Smooth muscle cell (in vitro differentiated cells): Measurements from ENCODE around the gene PTGER1. TPM values are rescaled to one million over a fixed set of nuclear protein-coding genes. Genes with fewer than 3 reads are reported as not detected.

Experiments
- DNase-seq: peaks from one replicate; lab custom pipeline; 2025; ENCODE audit not compliant: unreplicated experiment; lab: John Stamatoyannopoulos, UW
- H2AFZ ChIP-seq: fragments of 200-600 bp; sonication (generic); 2 replicates; pipeline ENCODE4 v1.6.0; 2016; ENCODE audit warnings: antibody characterized with exemption, low read depth, mild to moderate bottlenecking
- H3F3A ChIP-seq: fragments of 200-600 bp; sonication (generic); 2 replicates; pipeline ENCODE4 v1.6.0; 2017; ENCODE audit warnings: antibody characterized with exemption, low read depth
- H3K27ac ChIP-seq: fragments of 200-600 bp; sonication (generic); 2 replicates; pipeline ENCODE4 v1.5.1; 2016; ENCODE audit warnings: low read depth, mild to moderate bottlenecking
- H3K27me3 ChIP-seq: fragments of 200-600 bp; sonication (generic); 2 replicates; pipeline ENCODE4 v1.6.1; 2016; ENCODE audit warnings: low read depth, mild to moderate bottlenecking
- H3K36me3 ChIP-seq: fragments of 200-600 bp; sonication (generic); 2 replicates; pipeline ENCODE4 v1.5.1; 2016; ENCODE audit warnings: low read depth
- H3K4me1 ChIP-seq: fragments of 200-600 bp; sonication (generic); 2 replicates; pipeline ENCODE4 v1.5.1; 2016; ENCODE audit warnings: low read depth
- H3K4me2 ChIP-seq: fragments of 200-600 bp; sonication (generic); 2 replicates; pipeline ENCODE4 v1.6.0; 2016; ENCODE audit warnings: mild to moderate bottlenecking
- H3K4me3 ChIP-seq: fragments of 200-600 bp; sonication (generic); 2 replicates; pipeline ENCODE4 v1.5.1; 2016; ENCODE audit warnings: mild to moderate bottlenecking
- H3K79me2 ChIP-seq: fragments of 200-600 bp; sonication (generic); 2 replicates; pipeline ENCODE4 v1.6.0; 2016; ENCODE audit warnings: low read depth, mild to moderate bottlenecking
- H3K9ac ChIP-seq: fragments of 200-600 bp; sonication (generic); 2 replicates; pipeline ENCODE4 v1.6.0; 2016; ENCODE audit warnings: low read depth
- H3K9me3 ChIP-seq: fragments of 200-600 bp; sonication (generic); replicated peaks from 2 replicates; pipeline ENCODE4 v1.5.1; 2016; ENCODE audit warnings: low read depth
- H4K20me1 ChIP-seq: fragments of 200-600 bp; sonication (generic); 2 replicates; pipeline ENCODE4 v1.6.0; 2016; ENCODE audit warnings: low read depth
- WGBS: methylation state at CpG from one replicate; pipeline ENCODE4 v1.1.7; 2016; ENCODE audit warnings: low lambda C conversion rate; 5-methylcytosine and 5-hydroxymethylcytosine counted together
- polyA plus RNA-seq: library from polyadenylated mRNA; unstranded; fragments of >200 nt; fragmentation: Nextera tagmentation; extraction: Ambion mirVana; gene quantifications from 2 replicates; pipeline ENCODE4 v1.2.1, GENCODE V29; 2016
- total RNA-seq: library from RNA; depleted of rRNA; stranded (reverse); fragments of >200 nt; gene quantifications from 2 replicates; pipeline ENCODE4 v1.2.3, GENCODE V29; 2014
- TF ChIP-seq, protein P1 (sequence below): fragments of 200-600 bp; sonication (generic); IDR thresholded peaks from 2 replicates; pipeline ENCODE4 v1.5.1; 2017; ENCODE audit warnings: borderline replicate concordance, mild to moderate bottlenecking, antibody characterized with exemption; ENCODE audit not compliant: insufficient read depth, poor library complexity, severe bottlenecking

PTGER1 gene
- total and polyA plus RNA-seq, 2 experiments from 2014 or later: 0.27 to 1.0 TPM

DNA sequence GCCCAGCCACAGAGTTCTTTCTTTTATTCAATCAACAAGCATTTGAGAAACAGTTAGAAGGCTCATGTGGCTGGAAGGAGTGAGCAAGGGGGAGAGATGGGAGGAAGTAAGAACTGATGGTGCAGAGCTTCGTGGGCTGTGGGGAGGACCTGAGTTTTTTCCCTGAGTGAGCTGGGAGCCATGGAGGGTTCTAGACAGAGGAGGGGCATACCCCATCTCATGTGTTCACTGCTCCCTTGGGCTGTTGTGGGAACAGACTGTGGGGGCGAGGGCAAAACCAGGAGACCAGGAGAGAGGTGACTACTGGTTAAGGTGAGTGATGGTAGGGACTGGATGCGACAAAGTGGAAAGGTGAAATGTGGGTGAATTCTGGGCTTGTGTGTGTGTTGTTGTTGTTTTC is 44.4 kb downstream of the PTGER1 start:
- Histone ChIP-seq H2AFZ (no peak overlapping the region), H3K4me3 (no peak overlapping the region), H3K4me2 (no peak overlapping the region), H3K79me2 (no peaks in the 10 kb centered on the region), H4K20me1 (peaks cover 12% of the 10 kb centered on the region), H3K27ac (no peak overlapping the region), H3K9me3 (no peaks in the 10 kb centered on the region), H3F3A (no peaks in the 10 kb centered on the region), H3K27me3 (peaks cover 6% of the 10 kb centered on the region), H3K36me3 (no peaks in the 10 kb centered on the region), H3K9ac (no peak overlapping the region), H3K4me1 (no peaks in the 10 kb centered on the region)
- DNase-seq: no peak
- WGBS: 85% methylated on average over 3 of the region's 3 CpGs
- TF ChIP-seq, protein P1, sequence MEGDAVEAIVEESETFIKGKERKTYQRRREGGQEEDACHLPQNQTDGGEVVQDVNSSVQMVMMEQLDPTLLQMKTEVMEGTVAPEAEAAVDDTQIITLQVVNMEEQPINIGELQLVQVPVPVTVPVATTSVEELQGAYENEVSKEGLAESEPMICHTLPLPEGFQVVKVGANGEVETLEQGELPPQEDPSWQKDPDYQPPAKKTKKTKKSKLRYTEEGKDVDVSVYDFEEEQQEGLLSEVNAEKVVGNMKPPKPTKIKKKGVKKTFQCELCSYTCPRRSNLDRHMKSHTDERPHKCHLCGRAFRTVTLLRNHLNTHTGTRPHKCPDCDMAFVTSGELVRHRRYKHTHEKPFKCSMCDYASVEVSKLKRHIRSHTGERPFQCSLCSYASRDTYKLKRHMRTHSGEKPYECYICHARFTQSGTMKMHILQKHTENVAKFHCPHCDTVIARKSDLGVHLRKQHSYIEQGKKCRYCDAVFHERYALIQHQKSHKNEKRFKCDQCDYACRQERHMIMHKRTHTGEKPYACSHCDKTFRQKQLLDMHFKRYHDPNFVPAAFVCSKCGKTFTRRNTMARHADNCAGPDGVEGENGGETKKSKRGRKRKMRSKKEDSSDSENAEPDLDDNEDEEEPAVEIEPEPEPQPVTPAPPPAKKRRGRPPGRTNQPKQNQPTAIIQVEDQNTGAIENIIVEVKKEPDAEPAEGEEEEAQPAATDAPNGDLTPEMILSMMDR: no peak

DNA sequence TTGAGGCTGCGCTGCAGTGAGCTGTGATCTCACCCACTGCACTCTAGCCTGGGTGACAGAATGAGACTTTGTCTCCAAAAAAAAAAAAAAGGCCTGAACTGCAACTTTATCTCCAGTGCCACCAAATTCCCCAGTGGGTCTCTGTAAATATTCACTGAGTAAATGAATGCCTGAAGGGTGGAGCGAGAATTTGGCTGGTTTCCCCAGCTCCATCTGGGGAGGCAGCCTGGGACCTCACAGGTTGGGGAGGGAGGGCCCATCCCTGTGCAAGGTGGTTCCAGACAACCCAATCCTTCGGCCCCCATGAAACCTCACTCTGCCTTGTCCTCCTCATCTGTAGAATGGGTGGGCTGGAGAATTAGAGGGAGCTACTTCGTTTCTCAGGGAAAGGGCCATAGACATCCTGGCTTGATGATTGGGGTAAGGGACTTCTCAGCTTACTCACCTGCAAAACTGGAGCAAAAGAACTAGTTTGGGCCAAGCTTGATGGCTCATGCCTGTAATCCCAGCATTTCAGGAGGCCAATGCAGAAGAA is 46.2 kb downstream of the PTGER1 start:
- Histone ChIP-seq H3K4me3 (no peak overlapping the region), H3K9me3 (no peaks in the 10 kb centered on the region), H3K27ac (no peak overlapping the region), H3F3A (no peaks in the 10 kb centered on the region), H3K4me1 (no peaks in the 10 kb centered on the region), H3K4me2 (no peak overlapping the region), H3K79me2 (no peaks in the 10 kb centered on the region), H2AFZ (no peak overlapping the region), H4K20me1 (no peaks in the 10 kb centered on the region), H3K27me3 (peaks cover 6% of the 10 kb centered on the region), H3K9ac (no peak overlapping the region), H3K36me3 (no peaks in the 10 kb centered on the region)
- 95% methylated on average over 4 of the region's 4 CpGs for WGBS
- DNase-seq: no peak
- TF ChIP-seq, protein P1: no peak

DNA sequence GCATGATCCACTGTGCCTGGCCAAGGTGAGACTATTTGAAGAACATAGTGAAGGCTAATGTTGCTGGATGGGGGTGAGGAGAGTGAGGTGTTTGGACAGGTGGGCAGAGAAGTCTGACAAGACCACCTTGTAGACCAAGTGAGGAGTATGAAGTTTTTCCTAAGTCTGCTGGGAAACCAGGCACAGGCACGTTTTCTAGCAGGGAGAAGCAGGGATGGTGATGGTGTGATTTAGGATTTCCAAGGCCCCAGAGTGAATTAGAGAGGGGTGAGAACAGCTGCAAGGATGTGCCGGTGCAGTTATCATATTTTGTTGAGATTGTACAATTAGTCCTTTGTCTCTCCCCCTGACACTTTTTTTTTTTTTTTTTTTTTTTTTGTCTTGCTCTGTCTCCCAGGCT is 47.7 kb downstream of the PTGER1 start:
- Histone ChIP-seq H3K4me2 (no peak overlapping the region), H3K9me3 (no peaks in the 10 kb centered on the region), H2AFZ (no peak overlapping the region), H3K4me3 (no peak overlapping the region), H3K4me1 (no peaks in the 10 kb centered on the region), H3K79me2 (no peaks in the 10 kb centered on the region), H3F3A (no peaks in the 10 kb centered on the region), H3K36me3 (no peaks in the 10 kb centered on the region), H3K9ac (no peak overlapping the region), H3K27me3 (peaks cover 6% of the 10 kb centered on the region), H3K27ac (no peak overlapping the region), H4K20me1 (no peaks in the 10 kb centered on the region)
- 82% methylated on average over 2 of the region's 2 CpGs for WGBS
- TF ChIP-seq, protein P1: no peak
- no peak for DNase-seq

DNA sequence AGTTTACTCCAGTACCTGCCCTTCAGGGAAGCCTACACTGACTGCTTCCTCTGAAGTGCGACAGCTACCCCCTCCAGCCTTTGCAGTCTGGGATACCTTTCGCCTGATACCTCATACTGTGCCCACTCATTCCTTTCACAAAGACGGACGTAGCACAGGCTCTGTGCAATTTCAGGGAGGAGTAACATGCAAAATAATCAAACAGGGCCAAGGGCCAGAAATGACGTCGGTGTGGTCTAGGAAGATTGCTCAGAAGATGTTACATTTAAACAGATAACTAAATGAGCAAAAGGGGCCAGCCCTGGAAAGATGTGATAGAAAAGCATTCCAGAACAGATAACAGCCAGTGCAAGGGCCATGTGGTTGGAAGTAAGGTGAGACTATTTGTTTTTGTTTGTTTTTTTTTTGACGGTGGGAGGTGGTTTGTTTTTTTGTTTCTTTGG is 49.4 kb downstream of the PTGER1 start:
- H3K4me2 ChIP-seq: no peak overlapping the region
- H3K4me3 ChIP-seq: no peak overlapping the region
- no peaks in the 10 kb centered on the region for H3K4me1 ChIP-seq
- DNase-seq: no peak
- no peaks in the 10 kb centered on the region for H3K27me3 ChIP-seq
- H4K20me1 ChIP-seq: no peaks in the 10 kb centered on the region
- H3F3A ChIP-seq: no peaks in the 10 kb centered on the region
- TF ChIP-seq, protein P1: no peak
- H2AFZ ChIP-seq: no peak overlapping the region
- H3K9me3 ChIP-seq: no peaks in the 10 kb centered on the region
- 71% methylated on average over 7 of the region's 7 CpGs for WGBS
- no peaks in the 10 kb centered on the region for H3K79me2 ChIP-seq
- no peaks in the 10 kb centered on the region for H3K36me3 ChIP-seq
- no peak overlapping the region for H3K9ac ChIP-seq
- no peak overlapping the region for H3K27ac ChIP-seq
